ENCODE data around the gene YY1. TPM values are rescaled to one million over a fixed set of nuclear protein-coding genes. Genes with fewer than 3 reads are reported as not detected.
"Not testable (repeated sequence)": the region's sequence is repeated elsewhere in the genome, so short reads cannot be mapped to it uniquely, and the experiment has no call there.

The YY1 gene
- total and polyA plus RNA-seq, 5 donors = 28.8 to 47.4 (median 45.7) TPM

DNA sequence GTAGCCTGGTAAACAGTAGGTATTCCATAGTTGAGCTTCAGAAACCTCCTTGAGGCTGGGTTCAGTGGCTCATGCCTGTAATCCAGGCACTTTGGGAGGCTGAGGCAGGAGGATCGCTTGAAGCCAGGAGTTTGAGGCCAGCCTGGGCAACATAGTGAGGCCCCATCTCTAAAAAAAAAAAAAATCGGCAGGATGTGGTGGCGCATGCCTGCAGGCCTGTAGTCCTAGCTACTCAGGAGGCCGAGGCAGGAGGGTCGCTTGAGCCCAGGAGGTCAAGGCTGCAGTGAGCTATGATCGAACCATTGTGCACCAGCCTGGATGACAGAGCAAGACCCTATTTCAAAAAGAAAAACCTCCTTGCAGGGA is 69.5 kb downstream of the YY1 start:
- H3K4me3 ChIP-seq (ENCODE audit: low read length); ATAC-seq; H3K4me1 ChIP-seq (ENCODE audit: control insufficient read depth, insufficient read depth, low read length); H3K27me3 ChIP-seq (ENCODE audit: control insufficient read depth, insufficient read depth); H3K9me3 ChIP-seq (ENCODE audit: control insufficient read depth, low read length); DNase-seq: not testable (repeated sequence)
- intact Hi-C loops (cut with DNase I) = loop anchor here in 2 of 4 donors (5.0 to 10.0 kb wide), 2 partner anchors 66 to 69 kb away; partner anchors contain the start of gene WDR25 (in 2 of the 2)
- WGBS = 81% methylated on average over 6 of the region's 6 CpGs
- peak overlapping the region; percentile 16 for H3K27ac ChIP-seq (ENCODE audit: low read length)

GRCh38 chr14:100309028-100309737 is 70.2 kb downstream of the YY1 start:
- 60% methylated on average over 8 of the region's 8 CpGs for WGBS
- Histone ChIP-seq H3K4me3 (ENCODE audit: low read length) (no peak overlapping the region), H3K4me1 (ENCODE audit: control insufficient read depth, insufficient read depth, low read length) (no peaks in the 10 kb centered on the region), H3K27me3 (ENCODE audit: control insufficient read depth, insufficient read depth) (no peaks in the 10 kb centered on the region), H3K27ac (ENCODE audit: low read length) (peak overlapping the region; percentile 70), H3K9me3 (ENCODE audit: control insufficient read depth, low read length) (no peaks in the 10 kb centered on the region)
- intact Hi-C loops (cut with DNase I) = loop anchor here in 2 of 4 donors (5.0 to 10.0 kb wide), 2 partner anchors 66 to 68 kb away; partner anchors contain the start of gene WDR25 (in 2 of the 2)
- ATAC-seq = peak; percentile 2 to 58
- DNase-seq = no peak

DNA sequence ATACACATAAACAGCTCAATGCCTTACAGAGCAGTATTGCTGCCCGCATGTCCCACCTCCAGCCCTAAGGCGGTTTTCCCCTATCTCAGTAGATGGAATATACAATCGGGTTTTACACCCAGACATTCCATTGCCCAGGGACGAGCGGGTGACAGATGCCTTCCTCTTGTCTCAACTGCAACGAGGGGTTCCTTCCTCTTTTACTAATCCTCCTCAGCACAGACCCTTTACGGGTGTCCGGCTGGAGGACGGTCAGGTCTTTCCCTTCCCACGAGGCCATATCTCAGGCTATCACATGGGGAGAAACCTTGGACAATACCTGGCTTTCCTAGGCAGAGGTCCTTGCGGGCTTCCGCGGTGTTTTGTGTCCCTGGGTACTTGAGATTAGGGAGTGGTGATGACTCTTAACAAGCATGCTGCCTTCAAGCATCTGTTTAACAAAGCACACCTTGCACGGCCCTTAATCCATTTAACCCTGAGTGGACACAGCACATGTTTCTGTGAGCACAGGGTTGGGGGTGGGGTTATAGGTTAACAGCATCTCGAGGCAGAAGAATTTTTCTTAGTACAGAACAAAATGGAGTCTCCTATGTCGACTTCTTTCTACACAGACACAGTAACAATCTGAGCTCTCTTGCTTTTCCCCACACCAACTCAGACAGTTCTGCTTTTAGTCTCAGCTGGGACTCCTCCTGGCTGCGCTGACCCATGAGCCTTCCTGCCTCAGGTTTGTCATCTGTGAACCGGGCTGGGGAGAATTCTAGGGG is 73.3 kb downstream of the YY1 start:
- H3K4me3 ChIP-seq (ENCODE audit: low read length); H3K27ac ChIP-seq (ENCODE audit: low read length); H3K9me3 ChIP-seq (ENCODE audit: control insufficient read depth, low read length); intact Hi-C loops (cut with DNase I); ATAC-seq; H3K27me3 ChIP-seq (ENCODE audit: control insufficient read depth, insufficient read depth); H3K4me1 ChIP-seq (ENCODE audit: control insufficient read depth, insufficient read depth, low read length): not testable (repeated sequence)
- 19% methylated on average over 18 of the region's 18 CpGs for WGBS
- DNase-seq = peak in 1 of 3 donors; percentile 41

DNA sequence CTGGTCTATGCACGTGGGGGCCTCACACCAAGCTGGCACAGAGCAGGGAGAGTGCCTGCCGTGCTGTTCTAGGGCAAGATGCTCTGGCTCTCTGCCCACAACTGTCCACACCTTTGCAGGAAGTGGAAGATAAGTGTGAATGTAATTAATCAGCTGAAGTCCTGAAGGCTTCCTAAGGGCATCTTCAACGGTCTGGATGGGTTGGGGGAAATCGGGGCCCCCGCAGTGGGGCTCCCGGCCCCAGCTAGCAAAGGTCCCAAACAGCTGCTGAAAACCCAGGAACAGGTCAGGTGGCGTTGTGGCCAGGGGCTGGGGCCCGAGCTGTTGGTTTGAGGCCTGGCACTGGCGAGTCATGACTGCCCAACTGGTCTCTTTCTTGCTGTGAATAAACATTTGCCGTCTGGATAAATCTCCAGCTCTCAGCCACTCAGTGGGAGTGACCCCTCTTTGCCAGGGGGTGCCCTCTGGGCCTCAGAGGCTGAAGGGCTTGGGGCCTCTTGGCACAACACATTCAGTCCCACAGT is 74.0 kb downstream of the YY1 start:
- intact Hi-C loops (cut with DNase I) = no loop called here
- WGBS = 40% methylated on average over 10 of the region's 10 CpGs
- Histone ChIP-seq H3K4me3 (ENCODE audit: low read length) (no peak overlapping the region), H3K4me1 (ENCODE audit: control insufficient read depth, insufficient read depth, low read length) (no peaks in the 10 kb centered on the region), H3K27me3 (ENCODE audit: control insufficient read depth, insufficient read depth) (no peaks in the 10 kb centered on the region), H3K27ac (ENCODE audit: low read length) (no peak overlapping the region), H3K9me3 (ENCODE audit: control insufficient read depth, low read length) (no peaks in the 10 kb centered on the region)
- DNase-seq (peak in 1 of 3 donors; percentile 39), ATAC-seq (no peak)

DNA sequence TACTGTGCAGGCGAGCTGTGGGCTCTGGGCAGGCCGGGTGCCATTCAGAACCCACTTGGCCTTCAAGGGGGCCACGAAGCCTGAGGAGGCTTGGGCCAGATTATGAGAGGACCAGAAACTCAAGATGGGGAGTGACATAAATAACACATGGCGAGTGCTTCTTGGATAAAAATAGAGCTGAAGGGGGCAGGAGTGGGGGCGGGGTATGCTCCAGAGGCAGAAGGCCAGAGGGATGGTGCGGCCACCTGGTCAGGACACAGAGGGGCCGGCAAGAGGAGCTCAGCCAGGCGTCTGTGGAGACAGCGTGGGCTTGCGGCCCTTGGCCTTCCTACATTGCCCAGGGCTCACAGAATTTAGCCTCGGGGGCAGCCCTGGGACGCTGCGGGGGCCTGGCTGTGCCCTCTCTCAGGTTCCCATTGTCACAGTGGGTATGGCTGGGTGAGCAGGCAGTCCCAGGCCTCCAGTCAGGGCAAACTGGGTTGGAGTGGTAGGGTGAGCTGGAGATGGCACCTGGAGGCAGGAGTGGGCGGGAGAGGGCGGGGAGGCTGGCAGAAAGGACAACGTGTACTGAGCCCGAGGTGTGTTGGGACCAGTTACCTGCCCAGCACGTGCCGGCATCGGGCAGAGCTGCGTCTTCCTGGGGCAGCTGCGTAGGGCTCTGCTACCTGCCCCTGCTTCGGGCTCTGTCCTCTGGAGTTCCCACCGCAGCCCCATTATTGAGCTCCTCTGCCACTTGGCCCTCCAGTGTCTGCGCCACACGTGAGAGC is 74.7 kb downstream of the YY1 start:
- H3K9me3 ChIP-seq (ENCODE audit: control insufficient read depth, low read length) = no peaks in the 10 kb centered on the region
- no peak overlapping the region for H3K27ac ChIP-seq (ENCODE audit: low read length)
- ATAC-seq (no peak), DNase-seq (no peak)
- H3K4me3 ChIP-seq (ENCODE audit: low read length) = no peak overlapping the region
- intact Hi-C loops (cut with DNase I) = no loop called here
- 79% methylated on average over 26 of the region's 26 CpGs for WGBS
- no peaks in the 10 kb centered on the region for H3K4me1 ChIP-seq (ENCODE audit: control insufficient read depth, insufficient read depth, low read length)
- no peaks in the 10 kb centered on the region for H3K27me3 ChIP-seq (ENCODE audit: control insufficient read depth, insufficient read depth)

- Histone ChIP-seq H3K4me3 (ENCODE audit: low read length) (no peak overlapping the region), H3K27ac (ENCODE audit: low read length) (no peak overlapping the region), H3K27me3 (ENCODE audit: control insufficient read depth, insufficient read depth) (no peaks in the 10 kb centered on the region), H3K9me3 (ENCODE audit: control insufficient read depth, low read length) (no peaks in the 10 kb centered on the region), H3K4me1 (ENCODE audit: control insufficient read depth, insufficient read depth, low read length) (no peaks in the 10 kb centered on the region)
- intact Hi-C loops (cut with DNase I) = no loop called here
- WGBS = 91% methylated on average over 6 of the region's 6 CpGs
- no peak for DNase-seq
- ATAC-seq = no peak
Observed at GRCh38 chr14:100314724-100315123, 75.8 kb downstream of the YY1 start.

- H3K9me3 ChIP-seq (ENCODE audit: control insufficient read depth, low read length) = no peaks in the 10 kb centered on the region
- no peak for ATAC-seq
- H3K4me1 ChIP-seq (ENCODE audit: control insufficient read depth, insufficient read depth, low read length) = no peaks in the 10 kb centered on the region
- 92% methylated on average over 6 of the region's 6 CpGs for WGBS
- no peak overlapping the region for H3K27ac ChIP-seq (ENCODE audit: low read length)
- intact Hi-C loops (cut with DNase I) = no loop called here
- no peak for DNase-seq
- no peak overlapping the region for H3K4me3 ChIP-seq (ENCODE audit: low read length)
- H3K27me3 ChIP-seq (ENCODE audit: control insufficient read depth, insufficient read depth) = no peaks in the 10 kb centered on the region
Observed at GRCh38 chr14:100317389-100317788, 78.4 kb downstream of the YY1 start.

DNA sequence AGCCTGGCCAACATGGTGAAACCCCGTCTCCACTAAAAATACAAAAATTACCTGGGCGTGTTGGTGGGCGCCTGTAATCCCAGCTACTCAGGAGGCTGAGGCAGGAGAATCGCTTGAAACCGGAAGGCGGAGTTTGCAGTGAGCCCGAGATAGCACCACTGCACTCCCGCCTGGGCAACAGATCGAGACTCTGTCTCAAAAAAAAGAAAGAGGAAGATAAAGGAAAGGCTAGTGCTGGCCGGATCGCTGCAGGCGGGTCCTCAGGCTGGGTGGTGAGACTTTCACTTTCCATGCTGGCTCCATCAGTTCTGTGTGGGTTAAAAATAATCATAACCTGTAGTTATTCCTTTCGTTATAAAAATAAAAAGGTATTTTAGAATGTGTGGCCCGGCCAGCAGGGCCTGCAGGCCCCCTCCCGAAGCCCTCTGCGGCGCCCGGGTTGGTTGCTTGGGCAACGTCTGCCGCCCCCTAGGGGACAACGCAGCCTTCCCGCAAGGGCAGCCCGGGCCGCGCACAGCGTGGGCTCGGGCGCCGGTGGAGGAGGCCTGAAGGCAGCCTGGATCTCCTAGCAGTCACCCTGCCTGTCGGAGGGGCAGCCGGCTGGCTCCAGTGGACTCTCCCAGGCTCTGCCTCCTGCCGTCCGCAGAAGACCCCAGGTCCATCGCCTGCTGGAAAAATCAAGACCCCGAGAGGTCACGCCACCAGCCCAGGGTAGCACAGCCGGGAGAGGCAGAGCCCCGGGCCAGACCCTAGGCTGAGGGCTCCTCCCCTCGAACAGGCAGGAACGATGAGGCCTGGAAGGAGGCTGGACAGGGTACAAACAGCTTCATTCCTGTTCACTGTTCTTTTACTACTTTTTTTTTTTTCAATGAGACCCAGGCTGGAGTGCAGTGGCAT is 79.2 kb downstream of the YY1 start:
- ATAC-seq (peak; percentile 89), DNase-seq (peak; percentile 82 to 94 (median 92))
- WGBS = 26% methylated on average over 40 of the region's 40 CpGs
- H3K9me3 ChIP-seq (ENCODE audit: control insufficient read depth, low read length) = no peaks in the 10 kb centered on the region
- peak overlapping the region; percentile 42 for H3K4me3 ChIP-seq (ENCODE audit: low read length)
- H3K27ac ChIP-seq (ENCODE audit: low read length) = no peak overlapping the region
- intact Hi-C loops (cut with DNase I) = no loop called here
- H3K4me1 ChIP-seq (ENCODE audit: control insufficient read depth, insufficient read depth, low read length) = no peaks in the 10 kb centered on the region
- H3K27me3 ChIP-seq (ENCODE audit: control insufficient read depth, insufficient read depth) = no peaks in the 10 kb centered on the region

DNA sequence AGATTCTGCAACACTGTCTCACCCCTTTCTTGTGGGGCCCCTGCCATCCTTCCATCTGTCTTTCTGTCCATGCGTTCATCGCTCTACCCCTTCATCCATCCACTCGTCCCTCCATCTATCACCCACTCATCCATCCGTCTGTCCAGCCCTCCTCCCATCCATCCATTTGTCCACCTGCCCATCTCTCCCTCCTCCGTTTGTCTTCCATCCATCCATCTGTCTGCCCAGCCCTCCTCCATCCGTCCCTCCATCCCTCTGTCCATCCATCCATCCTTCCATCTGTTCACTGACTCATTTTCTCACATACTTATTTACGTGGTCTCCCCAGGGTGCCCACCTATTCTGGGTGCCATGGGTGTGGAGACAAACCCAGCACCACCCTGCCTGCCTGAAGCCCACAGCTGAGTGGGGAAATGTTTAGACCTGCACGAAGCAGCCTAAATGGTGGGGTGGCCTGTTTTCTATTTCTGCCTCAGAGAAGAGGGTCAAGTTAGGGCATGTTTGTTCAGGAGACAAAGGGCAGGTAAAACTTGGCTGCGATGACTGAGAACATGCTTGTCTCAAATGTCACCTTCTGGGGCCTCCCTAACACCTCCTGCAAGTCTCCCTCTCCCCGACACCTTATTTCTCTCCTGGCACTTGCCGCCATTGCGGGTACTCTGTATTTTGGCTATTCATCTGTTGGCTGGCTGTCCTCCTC is 81.4 kb downstream of the YY1 start:
- H3K4me3 ChIP-seq (ENCODE audit: low read length) = no peak overlapping the region
- no peak overlapping the region for H3K27ac ChIP-seq (ENCODE audit: low read length)
- ATAC-seq = no peak
- H3K4me1 ChIP-seq (ENCODE audit: control insufficient read depth, insufficient read depth, low read length) = no peaks in the 10 kb centered on the region
- no peaks in the 10 kb centered on the region for H3K9me3 ChIP-seq (ENCODE audit: control insufficient read depth, low read length)
- no peaks in the 10 kb centered on the region for H3K27me3 ChIP-seq (ENCODE audit: control insufficient read depth, insufficient read depth)
- intact Hi-C loops (cut with DNase I) = no loop called here
- WGBS = 92% methylated on average over 12 of the region's 12 CpGs
- peak in 1 of 3 donors; percentile 14 for DNase-seq
